GM20000 (cell line): ENCODE measurements around the gene ZMAT5.

ENCODE experiments used
- DNase-seq: peaks from one replicate; pipeline ENCODE4 v3.0.0; 2012; ENCODE audit warnings: low spot score
- TF ChIP-seq, protein P1 (sequence below): IDR thresholded peaks from 2 replicates; pipeline ENCODE4 v1.5.1; 2012; ENCODE audit warnings: mild to moderate bottlenecking, control low read depth; ENCODE audit errors: extremely low read depth, missing control alignments

ZMAT5 gene

DNA sequence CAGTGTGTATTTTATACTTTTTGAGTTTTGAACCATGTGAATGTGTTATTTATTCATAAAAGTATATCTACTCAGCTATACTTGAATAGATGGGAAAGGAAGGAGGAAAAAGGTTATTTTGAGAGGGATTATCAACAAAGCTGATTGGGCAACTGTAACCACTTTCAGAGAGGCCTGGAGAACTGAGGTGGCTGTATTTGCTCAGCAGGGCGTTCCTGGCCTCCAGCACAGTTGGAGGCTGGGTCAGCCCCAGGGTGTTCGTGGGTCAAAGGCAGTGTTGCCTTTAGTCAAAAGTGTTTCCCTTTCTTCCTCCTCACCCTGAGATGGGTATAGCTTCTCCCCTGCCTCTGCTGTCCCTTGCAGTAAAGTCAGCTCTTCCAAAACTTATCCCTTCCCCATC, 44.6 kb upstream of the ZMAT5 start:
- TF ChIP-seq, protein P1, sequence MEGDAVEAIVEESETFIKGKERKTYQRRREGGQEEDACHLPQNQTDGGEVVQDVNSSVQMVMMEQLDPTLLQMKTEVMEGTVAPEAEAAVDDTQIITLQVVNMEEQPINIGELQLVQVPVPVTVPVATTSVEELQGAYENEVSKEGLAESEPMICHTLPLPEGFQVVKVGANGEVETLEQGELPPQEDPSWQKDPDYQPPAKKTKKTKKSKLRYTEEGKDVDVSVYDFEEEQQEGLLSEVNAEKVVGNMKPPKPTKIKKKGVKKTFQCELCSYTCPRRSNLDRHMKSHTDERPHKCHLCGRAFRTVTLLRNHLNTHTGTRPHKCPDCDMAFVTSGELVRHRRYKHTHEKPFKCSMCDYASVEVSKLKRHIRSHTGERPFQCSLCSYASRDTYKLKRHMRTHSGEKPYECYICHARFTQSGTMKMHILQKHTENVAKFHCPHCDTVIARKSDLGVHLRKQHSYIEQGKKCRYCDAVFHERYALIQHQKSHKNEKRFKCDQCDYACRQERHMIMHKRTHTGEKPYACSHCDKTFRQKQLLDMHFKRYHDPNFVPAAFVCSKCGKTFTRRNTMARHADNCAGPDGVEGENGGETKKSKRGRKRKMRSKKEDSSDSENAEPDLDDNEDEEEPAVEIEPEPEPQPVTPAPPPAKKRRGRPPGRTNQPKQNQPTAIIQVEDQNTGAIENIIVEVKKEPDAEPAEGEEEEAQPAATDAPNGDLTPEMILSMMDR: no peak
- DNase-seq: no peak

DNA sequence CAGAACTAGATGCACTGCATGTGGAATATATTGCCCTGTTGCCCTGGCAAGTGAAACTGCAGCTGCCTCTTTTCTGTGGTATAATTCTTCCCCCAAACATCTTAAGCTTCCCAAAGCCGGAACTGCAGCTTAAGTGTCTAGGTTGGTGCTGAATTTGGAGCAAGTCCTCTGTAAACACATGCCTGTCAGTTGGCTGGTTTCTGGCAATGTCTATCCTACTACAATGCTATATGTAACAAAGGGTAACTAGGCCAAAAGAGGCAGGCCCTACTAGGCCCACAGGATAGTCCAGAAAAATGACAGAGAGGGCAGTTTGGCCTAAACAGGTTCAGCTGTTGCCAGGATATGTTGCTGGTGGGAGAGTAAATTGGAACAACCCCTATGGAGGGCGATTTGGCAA, 43.4 kb upstream of the ZMAT5 start:
- no peak for DNase-seq
- TF ChIP-seq, protein P1: no peak

DNA sequence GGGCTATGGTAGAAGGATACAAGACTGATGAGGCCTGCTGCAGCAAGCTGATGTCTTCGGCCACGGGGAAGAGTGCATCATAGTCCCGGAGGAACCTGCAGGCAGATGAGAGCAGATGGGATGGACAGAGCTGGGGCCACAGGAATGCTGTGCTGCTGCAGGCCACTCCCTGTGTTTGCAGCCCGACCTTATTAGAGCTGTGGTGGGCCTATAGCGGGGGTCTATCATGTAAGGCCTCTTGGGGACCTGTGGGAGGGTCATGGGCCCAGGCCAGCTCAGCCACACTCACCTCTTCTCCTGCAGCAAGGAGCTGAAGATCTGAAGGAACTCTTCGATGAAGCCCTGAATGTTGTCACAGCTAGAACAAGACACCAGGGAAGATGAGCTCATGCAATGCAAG, 39.4 kb upstream of the ZMAT5 start:
- TF ChIP-seq, protein P1: no peak
- DNase-seq: no peak

DNA sequence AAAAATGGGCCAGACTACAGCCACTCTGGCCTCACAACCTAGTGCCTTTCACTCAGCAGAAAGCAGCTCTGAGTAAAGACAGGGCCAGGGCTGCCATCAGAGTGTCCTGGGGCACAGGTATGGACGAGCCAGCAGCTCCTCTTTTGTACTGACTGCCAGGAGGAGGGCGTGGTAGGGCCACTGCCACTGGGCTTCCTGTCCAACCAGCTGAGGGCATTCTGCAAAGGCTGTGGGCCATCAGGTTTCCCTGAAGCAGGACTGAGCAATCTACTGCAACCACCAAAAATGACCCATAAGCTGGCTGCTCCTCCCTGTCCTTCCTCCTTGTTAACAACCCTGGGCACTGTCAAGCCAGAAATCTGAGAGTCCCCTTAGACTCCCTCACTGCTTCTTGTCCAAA, 38.2 kb upstream of the ZMAT5 start:
- no peak for DNase-seq
- TF ChIP-seq, protein P1: no peak

DNA sequence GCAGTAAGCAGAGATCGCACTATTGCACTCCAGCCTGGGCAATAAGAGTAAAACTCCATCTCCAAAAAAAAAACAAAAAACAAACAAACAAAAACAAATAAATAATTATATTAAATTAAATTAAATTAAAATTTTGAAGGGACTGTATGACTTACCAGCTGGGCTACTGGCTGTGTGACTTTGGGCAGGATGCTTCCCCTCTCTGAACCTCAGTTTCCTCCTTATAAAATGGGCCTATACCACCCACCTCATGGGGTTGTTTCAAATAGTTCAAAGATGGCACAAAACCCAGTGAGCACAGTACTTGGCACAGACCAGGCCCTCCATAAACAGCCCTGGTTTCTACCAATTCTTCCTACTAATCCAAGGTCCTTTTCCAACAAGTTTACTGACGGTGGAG, 36.4 kb upstream of the ZMAT5 start:
- TF ChIP-seq, protein P1: no peak

DNA sequence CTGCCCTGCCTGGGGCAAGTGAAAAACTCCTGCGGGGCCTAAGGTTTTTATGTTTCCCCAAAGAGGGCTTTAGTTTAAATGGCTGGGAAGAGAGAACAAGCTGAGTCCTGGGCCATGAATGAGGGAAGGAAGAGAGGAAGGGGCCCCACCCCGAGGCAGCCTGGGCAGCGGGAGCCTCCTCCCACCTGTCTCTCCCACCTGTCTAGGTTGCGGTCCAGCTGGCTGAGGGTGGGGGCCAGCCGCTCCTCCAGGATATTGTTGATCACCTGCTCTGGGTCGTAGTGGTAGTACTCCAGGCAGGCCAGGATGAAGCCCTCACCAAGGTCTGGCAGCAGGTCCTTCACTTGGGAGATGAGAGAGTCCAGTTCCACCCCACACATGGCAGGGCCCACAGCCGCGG, 35.0 kb upstream of the ZMAT5 start:
- TF ChIP-seq, protein P1: no peak
- no peak for DNase-seq

More for the DNA sequence above, 36.4 kb upstream of the ZMAT5 start:
- DNase-seq: no peak

DNA sequence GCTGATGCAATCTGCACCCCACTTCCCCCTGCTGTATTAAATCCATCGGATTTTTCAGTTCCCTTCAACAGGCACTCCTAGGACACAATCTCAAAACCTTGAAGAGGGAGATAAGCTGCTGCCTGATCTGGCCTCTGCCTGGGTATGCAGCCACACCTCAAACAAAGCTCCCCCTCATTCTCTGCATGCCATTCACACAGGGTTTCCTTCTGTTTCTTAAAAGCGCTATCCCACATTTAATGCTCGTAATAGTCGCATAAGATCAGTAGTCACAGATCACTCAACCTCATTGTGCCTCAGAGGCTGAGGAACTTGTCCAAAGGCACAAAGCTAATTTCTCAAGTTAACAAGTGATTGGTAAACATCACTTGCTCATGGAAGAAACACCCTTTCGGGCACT, 34.3 kb upstream of the ZMAT5 start:
- DNase-seq: no peak
- TF ChIP-seq, protein P1: no peak

DNA sequence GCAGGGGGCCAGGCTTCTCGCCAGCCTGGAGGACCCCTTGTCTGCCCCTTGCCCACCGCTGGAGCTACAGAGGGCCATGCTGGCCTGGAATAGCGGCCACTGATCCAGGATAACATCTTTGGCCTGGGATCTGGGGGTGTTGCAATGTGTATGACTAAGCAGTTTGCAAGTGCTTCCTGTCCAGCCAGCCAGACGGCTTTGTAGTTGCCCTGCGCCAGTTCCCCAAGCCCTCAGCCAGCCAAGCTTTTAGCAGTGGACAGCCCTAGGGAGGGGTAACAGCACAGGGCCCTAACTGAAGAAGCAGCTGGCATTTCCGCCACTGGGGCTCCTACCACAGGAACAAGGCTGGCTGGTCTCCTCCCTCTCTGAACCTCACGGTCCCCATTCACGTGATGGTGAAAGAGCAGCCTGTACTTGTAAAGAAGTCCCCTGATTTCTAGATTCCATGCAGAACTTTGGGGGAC, 32.4 kb upstream of the ZMAT5 start:
- TF ChIP-seq, protein P1: no peak
- DNase-seq: no peak
